ENCODE results near the gene GABRR1. TPM values are rescaled to one million over a fixed set of nuclear protein-coding genes. Genes with fewer than 3 reads are reported as not detected.

GABRR1 gene
- total and polyA plus RNA-seq, 8 donors = 0.15 to 0.45 TPM; not detected in 6

GRCh38 chr6:89183294-89183693 is 33.9 kb downstream of the GABRR1 start:
- no peaks in the 10 kb centered on the region for H3K4me1 ChIP-seq
- H3K27me3 ChIP-seq = no peaks in the 10 kb centered on the region
- no peak for DNase-seq
- no peaks in the 10 kb centered on the region for H3K36me3 ChIP-seq
- no peak overlapping the region for H3K27ac ChIP-seq
- H3K4me3 ChIP-seq = no peak overlapping the region
- WGBS, 5 donors = 48 to 94% (median 49%) methylated on average over 2 of the region's 2 CpGs
- intact Hi-C loops (cut with DNase I; ENCODE audit: low total_unique reads) = no loop called here
- TF ChIP-seq, protein P1, sequence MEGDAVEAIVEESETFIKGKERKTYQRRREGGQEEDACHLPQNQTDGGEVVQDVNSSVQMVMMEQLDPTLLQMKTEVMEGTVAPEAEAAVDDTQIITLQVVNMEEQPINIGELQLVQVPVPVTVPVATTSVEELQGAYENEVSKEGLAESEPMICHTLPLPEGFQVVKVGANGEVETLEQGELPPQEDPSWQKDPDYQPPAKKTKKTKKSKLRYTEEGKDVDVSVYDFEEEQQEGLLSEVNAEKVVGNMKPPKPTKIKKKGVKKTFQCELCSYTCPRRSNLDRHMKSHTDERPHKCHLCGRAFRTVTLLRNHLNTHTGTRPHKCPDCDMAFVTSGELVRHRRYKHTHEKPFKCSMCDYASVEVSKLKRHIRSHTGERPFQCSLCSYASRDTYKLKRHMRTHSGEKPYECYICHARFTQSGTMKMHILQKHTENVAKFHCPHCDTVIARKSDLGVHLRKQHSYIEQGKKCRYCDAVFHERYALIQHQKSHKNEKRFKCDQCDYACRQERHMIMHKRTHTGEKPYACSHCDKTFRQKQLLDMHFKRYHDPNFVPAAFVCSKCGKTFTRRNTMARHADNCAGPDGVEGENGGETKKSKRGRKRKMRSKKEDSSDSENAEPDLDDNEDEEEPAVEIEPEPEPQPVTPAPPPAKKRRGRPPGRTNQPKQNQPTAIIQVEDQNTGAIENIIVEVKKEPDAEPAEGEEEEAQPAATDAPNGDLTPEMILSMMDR (IDR thresholded peaks at IDR 0.05) = no peak
- no peak for TF ChIP-seq EP300 (IDR thresholded peaks at IDR 0.05)
- TF ChIP-seq POLR2A (IDR thresholded peaks at IDR 0.05) = no peak
- TF ChIP-seq POLR2AphosphoS5 (IDR thresholded peaks at IDR 0.05) = no peak
- no peaks in the 10 kb centered on the region for H3K9me3 ChIP-seq

DNA sequence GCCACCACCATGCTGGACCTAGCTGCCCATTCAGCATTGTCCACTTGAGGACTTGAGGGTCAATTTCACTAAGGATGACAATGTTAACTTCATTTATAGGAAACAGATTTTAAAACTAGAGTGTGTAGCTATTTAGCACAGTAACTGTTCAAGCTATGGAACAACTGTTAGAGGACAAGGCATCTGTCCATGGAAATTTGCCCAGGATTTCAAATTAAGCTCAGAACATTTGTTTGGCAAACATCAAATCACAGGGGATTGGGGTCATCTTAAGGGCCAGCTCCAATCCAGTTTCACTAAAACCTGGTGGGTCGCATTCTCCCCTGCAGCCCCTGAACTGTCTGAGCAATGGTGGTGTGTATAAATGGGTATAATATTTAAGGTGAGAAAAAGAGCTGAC is 36.2 kb downstream of the GABRR1 start:
- no peaks in the 10 kb centered on the region for H3K4me1 ChIP-seq
- no peaks in the 10 kb centered on the region for H3K27me3 ChIP-seq
- no peak for DNase-seq
- no peak overlapping the region for H3K27ac ChIP-seq
- H3K9me3 ChIP-seq = no peaks in the 10 kb centered on the region
- no peak overlapping the region for H3K4me3 ChIP-seq
- H3K36me3 ChIP-seq = no peaks in the 10 kb centered on the region
- intact Hi-C loops (cut with DNase I; ENCODE audit: low total_unique reads) = no loop called here
- 76 to 83% (median 78%) methylated on average over 1 of the region's 1 CpG for WGBS, 5 donors
- TF ChIP-seq POLR2AphosphoS5 (IDR thresholded peaks at IDR 0.05) (no peak), EP300 (IDR thresholded peaks at IDR 0.05) (no peak), POLR2A (IDR thresholded peaks at IDR 0.05) (no peak)
- TF ChIP-seq, protein P1 (IDR thresholded peaks at IDR 0.05) = no peak

GRCh38 chr6:89180112-89180511 is 37.0 kb downstream of the GABRR1 start:
- H3K27ac ChIP-seq = no peak overlapping the region
- H3K36me3 ChIP-seq = no peaks in the 10 kb centered on the region
- WGBS, 5 donors = 92 to 96% (median 95%) methylated on average over 13 of the region's 13 CpGs
- no peaks in the 10 kb centered on the region for H3K27me3 ChIP-seq
- no peak for TF ChIP-seq POLR2AphosphoS5 (IDR thresholded peaks at IDR 0.05)
- no peak for TF ChIP-seq POLR2A (IDR thresholded peaks at IDR 0.05)
- TF ChIP-seq, protein P1 (IDR thresholded peaks at IDR 0.05) = no peak
- TF ChIP-seq EP300 (IDR thresholded peaks at IDR 0.05) = no peak
- intact Hi-C loops (cut with DNase I; ENCODE audit: low total_unique reads) = no loop called here
- H3K4me3 ChIP-seq = no peak overlapping the region
- DNase-seq = no peak
- H3K4me1 ChIP-seq = no peaks in the 10 kb centered on the region
- no peaks in the 10 kb centered on the region for H3K9me3 ChIP-seq

DNA sequence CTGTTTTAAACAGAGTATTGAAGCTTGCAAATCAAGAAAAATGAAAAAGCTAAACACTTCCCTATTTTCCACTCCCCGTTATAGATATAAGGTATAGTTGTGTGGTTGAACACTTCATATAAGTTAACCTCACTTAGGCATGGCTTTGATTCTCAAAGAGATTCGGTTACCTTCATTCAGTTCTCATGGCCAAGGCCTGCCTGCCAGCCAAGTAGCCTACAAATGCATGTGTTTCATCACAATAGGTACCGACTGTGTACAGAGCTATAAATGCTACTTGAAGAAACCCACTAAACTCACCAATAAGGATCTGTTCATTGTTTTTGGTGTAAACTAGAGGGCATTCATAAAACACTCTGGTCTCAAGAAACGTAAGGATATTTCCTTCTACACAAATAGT is 43.5 kb downstream of the GABRR1 start:
- H3K4me3 ChIP-seq = no peak overlapping the region
- H3K36me3 ChIP-seq = no peaks in the 10 kb centered on the region
- no peak for DNase-seq
- no peaks in the 10 kb centered on the region for H3K4me1 ChIP-seq
- WGBS, 5 donors = 86 to 93% (median 93%) methylated on average over 4 of the region's 4 CpGs
- no peaks in the 10 kb centered on the region for H3K9me3 ChIP-seq
- H3K27ac ChIP-seq = no peak overlapping the region
- no peaks in the 10 kb centered on the region for H3K27me3 ChIP-seq
- TF ChIP-seq, protein P1 (IDR thresholded peaks at IDR 0.05) = no peak
- no peak for TF ChIP-seq POLR2AphosphoS5 (IDR thresholded peaks at IDR 0.05)
- intact Hi-C loops (cut with DNase I; ENCODE audit: low total_unique reads) = no loop called here

All from stomach (tissue), 9 donors.